Cardiac muscle cell (in vitro differentiated cells and primary cell): ENCODE data around the gene GPATCH2. TPM values are rescaled to one million over a fixed set of nuclear protein-coding genes. Genes with fewer than 3 reads are reported as not detected.
"Not testable (repeated sequence)": the region's sequence is repeated elsewhere in the genome, so short reads cannot be mapped to it uniquely, and the experiment has no call there.

Experiments
- DNase-seq, 2 donors: peaks; one replicate each; pipeline versions ENCODE4 v3.0.0 to v3.0.0-alpha.2; 2010 to 2017; ENCODE audit warnings: low read depth in 1 of 2, low spot score in 1 of 2
- H3K27ac ChIP-seq: fragments of 200-600 bp; sonication (generic); 2 replicates; pipeline ENCODE4 v1.5.1; 2016
- H3K27me3 ChIP-seq: fragments of 200-600 bp; sonication (generic); 2 replicates; pipeline ENCODE4 v1.6.0; 2016; ENCODE audit warnings: control low read depth
- H3K36me3 ChIP-seq: fragments of 200-600 bp; sonication (generic); 2 replicates; pipeline ENCODE4 v1.5.1; 2016; ENCODE audit warnings: control low read depth
- H3K4me1 ChIP-seq: fragments of 200-600 bp; sonication (generic); 2 replicates; pipeline ENCODE4 v1.8.1; 2017; ENCODE audit warnings: low read depth, mild to moderate bottlenecking, mixed run types
- H3K4me3 ChIP-seq: fragments of 200-600 bp; sonication (generic); 2 replicates; pipeline ENCODE4 v1.5.1; 2016; ENCODE audit warnings: mild to moderate bottlenecking
- H3K9me3 ChIP-seq: fragments of 200-600 bp; sonication (generic); 2 replicates; pipeline ENCODE4 v1.5.1; 2017; ENCODE audit warnings: low read depth, mild to moderate bottlenecking, control low read depth
- polyA plus RNA-seq: library from polyadenylated mRNA; unstranded; fragments of >200 nt; fragmentation: Nextera tagmentation; extraction: Ambion mirVana; gene quantifications from 2 replicates; pipeline ENCODE4 v1.2.1, GENCODE V29; 2016
- total RNA-seq: library from RNA; depleted of rRNA; stranded (reverse); fragments of >200 nt; gene quantifications from 2 replicates; pipeline ENCODE4 v1.2.3, GENCODE V29; 2016
- TF ChIP-seq, protein P1 (sequence below): IDR thresholded peaks from 2 replicates; pipeline ENCODE4 v1.5.1; 2012; ENCODE audit warnings: low read depth, mild to moderate bottlenecking, low read length

GPATCH2 gene
- total and polyA plus RNA-seq, 2 experiments from 2014 or later: 9.8 to 16.7 TPM

DNA sequence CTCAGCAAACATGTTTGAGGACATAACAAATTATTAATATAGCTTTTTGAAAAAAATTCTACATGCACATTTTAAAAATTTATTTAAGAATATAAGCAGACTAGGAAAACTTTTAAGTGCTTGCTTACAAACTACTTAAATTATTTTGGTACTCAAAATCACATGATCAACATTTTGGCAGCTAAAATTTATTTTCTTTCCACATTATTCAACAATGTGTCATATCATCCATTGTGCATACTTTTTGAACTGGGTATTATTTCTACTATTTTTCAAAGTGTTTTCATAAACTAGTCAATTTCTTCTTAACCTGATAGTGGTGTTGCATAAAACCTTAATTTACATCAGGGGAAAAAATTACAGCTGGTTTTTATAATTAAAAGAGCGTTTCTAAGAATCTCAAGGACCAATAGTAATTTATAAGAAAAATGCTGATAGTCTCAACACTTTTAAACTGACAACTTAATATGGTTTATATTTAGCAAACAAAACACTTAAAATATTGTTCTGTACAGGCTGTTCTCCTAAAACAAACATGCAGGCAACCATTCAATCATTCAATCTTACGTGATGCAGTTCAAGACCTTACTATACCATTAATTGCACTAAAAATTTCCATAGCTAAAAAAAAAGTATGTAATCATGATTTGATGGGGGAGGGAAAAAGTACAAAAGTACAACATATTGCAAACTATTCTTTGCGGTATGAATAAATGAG lies 105.0 kb downstream of the GPATCH2 start:
- H3K27ac ChIP-seq: peak overlapping the region; percentile 57
- TF ChIP-seq, protein P1, sequence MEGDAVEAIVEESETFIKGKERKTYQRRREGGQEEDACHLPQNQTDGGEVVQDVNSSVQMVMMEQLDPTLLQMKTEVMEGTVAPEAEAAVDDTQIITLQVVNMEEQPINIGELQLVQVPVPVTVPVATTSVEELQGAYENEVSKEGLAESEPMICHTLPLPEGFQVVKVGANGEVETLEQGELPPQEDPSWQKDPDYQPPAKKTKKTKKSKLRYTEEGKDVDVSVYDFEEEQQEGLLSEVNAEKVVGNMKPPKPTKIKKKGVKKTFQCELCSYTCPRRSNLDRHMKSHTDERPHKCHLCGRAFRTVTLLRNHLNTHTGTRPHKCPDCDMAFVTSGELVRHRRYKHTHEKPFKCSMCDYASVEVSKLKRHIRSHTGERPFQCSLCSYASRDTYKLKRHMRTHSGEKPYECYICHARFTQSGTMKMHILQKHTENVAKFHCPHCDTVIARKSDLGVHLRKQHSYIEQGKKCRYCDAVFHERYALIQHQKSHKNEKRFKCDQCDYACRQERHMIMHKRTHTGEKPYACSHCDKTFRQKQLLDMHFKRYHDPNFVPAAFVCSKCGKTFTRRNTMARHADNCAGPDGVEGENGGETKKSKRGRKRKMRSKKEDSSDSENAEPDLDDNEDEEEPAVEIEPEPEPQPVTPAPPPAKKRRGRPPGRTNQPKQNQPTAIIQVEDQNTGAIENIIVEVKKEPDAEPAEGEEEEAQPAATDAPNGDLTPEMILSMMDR: no peak
- H3K27me3 ChIP-seq: no peaks in the 10 kb centered on the region
- no peaks in the 10 kb centered on the region for H3K36me3 ChIP-seq
- peaks cover 5% of the 10 kb centered on the region for H3K9me3 ChIP-seq
- peaks cover 28% of the 10 kb centered on the region for H3K4me1 ChIP-seq
- H3K4me3 ChIP-seq: no peak overlapping the region
- peak in 1 of 2 donors; percentile 52 for DNase-seq

DNA sequence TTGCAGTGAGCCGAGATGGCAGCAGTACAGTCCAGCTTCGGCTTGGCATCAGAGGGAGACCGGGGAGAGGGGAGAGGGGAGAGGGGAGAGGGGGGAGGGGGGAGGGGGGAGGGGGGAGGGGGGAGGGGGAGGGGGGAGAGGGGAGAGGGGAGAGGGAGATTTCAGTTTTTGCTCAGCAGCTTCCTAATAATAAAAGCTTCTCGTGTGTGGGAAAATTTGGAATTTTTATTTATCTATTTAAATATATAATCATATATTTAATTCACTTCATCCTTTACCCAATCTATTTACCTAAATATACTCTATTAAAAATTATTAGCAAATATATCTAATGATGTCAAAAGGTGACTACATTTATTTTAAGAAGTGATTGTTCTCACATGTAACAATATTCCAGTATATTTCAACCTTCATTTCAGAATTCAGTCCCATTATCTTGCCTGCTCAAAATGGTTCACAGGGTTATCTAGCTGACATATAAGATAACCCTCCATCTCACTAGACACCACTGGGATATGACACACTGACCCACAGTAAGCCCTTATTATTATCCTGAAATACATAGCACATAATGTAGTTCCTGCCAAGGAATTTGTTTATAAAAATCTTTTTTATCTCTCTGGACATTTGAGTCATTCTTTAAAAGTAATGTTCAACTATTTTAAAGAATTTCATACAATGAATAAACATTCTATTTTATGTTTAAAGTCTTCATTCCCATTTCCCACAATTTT lies 105.9 kb downstream of the GPATCH2 start:
- Histone ChIP-seq H3K27me3 (no peaks in the 10 kb centered on the region), H3K4me3 (no peak overlapping the region), H3K27ac (peak overlapping the region; percentile 57), H3K4me1 (peaks cover 30% of the 10 kb centered on the region), H3K36me3 (no peaks in the 10 kb centered on the region), H3K9me3 (peaks cover 5% of the 10 kb centered on the region)
- TF ChIP-seq, protein P1: no peak
- peak; percentile 2 to 54 for DNase-seq

DNA sequence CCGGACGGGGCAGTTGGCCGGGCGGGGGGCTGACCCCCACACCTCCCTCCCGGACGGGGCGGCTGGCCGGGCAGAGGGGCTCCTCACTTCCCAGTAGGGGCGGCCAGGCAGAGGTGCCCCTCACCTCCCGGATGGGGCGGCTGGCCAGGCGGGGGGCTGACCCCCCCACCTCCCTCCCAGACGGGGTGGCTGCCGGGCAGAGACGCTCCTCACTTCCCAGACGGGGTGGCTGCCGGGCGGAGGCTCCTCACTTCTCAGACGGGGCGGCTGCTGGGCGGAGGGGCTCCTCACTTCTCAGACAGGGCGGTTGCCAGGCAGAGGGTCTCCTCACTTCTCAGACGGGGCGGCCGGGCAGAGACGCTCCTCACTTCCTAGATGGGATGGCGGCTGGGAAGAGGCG lies 107.0 kb downstream of the GPATCH2 start:
- peaks cover 30% of the 10 kb centered on the region for H3K4me1 ChIP-seq

DNA sequence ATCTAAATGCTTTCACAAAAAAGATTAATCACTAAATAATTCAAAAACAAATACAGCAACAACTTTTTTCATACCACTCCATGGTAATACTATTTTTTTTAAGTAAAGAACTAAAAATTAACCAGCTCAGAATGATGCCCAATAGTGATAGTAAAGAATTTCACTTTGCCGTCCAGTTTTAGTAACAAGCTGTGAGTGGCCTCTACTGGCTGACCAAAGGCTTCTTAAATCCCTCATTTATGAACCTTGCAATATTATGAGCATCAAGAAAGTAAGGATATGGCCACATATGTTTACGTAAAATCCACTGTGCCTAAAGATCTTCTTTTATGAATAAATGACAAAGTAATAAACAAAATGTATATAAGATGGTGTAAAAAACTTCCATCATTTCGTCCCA lies 108.6 kb downstream of the GPATCH2 start:
- no peak overlapping the region for H3K4me3 ChIP-seq
- H3K27ac ChIP-seq: no peak overlapping the region
- H3K27me3 ChIP-seq: no peaks in the 10 kb centered on the region
- peak; percentile 17 to 19 for DNase-seq
- H3K4me1 ChIP-seq: peaks cover 30% of the 10 kb centered on the region
- H3K9me3 ChIP-seq: peaks cover 5% of the 10 kb centered on the region
- no peaks in the 10 kb centered on the region for H3K36me3 ChIP-seq
- TF ChIP-seq, protein P1: no peak

More for the DNA sequence above, 107.0 kb downstream of the GPATCH2 start:
- DNase-seq, H3K9me3 ChIP-seq, H3K27me3 ChIP-seq, H3K36me3 ChIP-seq, H3K27ac ChIP-seq, H3K4me3 ChIP-seq: not testable (repeated sequence)

DNA sequence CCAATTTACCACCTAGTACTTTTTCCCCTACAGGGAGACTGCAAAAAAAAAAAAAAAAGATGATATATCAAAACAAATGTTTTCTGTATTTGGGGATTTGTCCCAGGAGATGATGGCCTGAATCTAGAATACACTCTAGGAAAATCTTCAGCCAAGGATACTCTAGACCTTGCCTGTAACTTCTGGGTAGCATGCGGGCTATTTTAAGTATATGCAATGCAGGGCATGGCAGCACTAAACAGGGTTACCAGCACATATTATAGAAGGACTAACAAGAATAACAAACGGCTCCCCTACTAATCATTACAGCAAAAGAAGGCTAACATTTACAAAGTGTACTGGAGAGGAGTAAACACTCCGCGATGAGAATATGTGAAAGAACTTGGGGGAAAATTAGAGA lies 109.6 kb downstream of the GPATCH2 start:
- H3K27ac ChIP-seq: no peak overlapping the region
- H3K36me3 ChIP-seq: no peaks in the 10 kb centered on the region
- peaks cover 1% of the 10 kb centered on the region for H3K9me3 ChIP-seq
- no peak overlapping the region for H3K4me3 ChIP-seq
- H3K4me1 ChIP-seq: peaks cover 35% of the 10 kb centered on the region
- DNase-seq: peak in 1 of 2 donors; percentile 20
- no peaks in the 10 kb centered on the region for H3K27me3 ChIP-seq
- TF ChIP-seq, protein P1: no peak

DNA sequence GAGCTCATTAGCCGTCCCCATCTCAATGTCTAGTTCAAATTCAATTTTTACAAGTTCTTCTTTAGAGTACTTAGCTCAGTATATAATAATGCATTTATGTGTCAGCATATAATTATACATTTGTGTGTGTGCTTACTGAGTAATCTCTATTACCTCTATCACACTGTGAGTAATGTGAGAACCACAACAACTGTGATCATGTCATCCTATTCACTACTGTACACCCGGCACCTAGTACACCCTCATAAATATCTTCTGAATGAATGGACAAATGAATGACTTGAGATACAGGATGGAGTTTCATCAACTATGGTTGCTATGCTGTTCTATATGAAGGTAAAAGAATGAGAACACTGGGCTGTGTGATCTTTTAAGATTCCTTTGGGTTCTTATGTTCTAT lies 124.0 kb downstream of the GPATCH2 start:
- DNase-seq: no peak
- TF ChIP-seq, protein P1: no peak
- Histone ChIP-seq H3K9me3 (no peaks in the 10 kb centered on the region), H3K27ac (no peak overlapping the region), H3K27me3 (no peaks in the 10 kb centered on the region), H3K4me1 (no peaks in the 10 kb centered on the region), H3K4me3 (no peak overlapping the region), H3K36me3 (no peaks in the 10 kb centered on the region)
